ENCODE measurements around the gene TADA2B. TPM values are rescaled to one million over a fixed set of nuclear protein-coding genes. Genes with fewer than 3 reads are reported as not detected.

Gene TADA2B
- total and polyA plus RNA-seq, 7 donors = 13.8 to 22.7 (median 16.6) TPM

DNA sequence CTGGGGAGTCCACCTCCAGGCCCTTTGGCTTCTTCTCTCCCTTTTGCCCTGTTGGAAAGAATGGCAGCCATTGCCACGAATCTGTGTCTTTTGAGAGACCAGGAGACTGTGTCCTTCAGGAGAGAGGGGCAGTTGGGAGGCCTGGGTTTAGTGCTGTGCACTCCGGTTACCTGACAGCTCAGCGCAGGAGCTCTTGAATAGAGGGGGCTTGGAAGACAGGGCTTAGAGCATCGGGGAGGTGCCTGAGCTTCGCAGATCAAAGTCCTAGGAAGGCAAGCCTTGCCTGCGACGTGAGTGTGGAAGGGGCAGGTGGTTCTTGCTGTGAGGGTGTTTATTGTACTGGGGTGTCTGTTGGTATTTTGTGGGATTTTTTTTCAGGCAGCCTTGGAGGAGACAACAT, 41.9 kb upstream of the TADA2B start:
- TF ChIP-seq POLR2A (IDR thresholded peaks at IDR 0.05) (no peak), EP300 (IDR thresholded peaks at IDR 0.05) (no peak), POLR2AphosphoS5 (IDR thresholded peaks at IDR 0.05) (no peak)
- TF ChIP-seq, protein P1, sequence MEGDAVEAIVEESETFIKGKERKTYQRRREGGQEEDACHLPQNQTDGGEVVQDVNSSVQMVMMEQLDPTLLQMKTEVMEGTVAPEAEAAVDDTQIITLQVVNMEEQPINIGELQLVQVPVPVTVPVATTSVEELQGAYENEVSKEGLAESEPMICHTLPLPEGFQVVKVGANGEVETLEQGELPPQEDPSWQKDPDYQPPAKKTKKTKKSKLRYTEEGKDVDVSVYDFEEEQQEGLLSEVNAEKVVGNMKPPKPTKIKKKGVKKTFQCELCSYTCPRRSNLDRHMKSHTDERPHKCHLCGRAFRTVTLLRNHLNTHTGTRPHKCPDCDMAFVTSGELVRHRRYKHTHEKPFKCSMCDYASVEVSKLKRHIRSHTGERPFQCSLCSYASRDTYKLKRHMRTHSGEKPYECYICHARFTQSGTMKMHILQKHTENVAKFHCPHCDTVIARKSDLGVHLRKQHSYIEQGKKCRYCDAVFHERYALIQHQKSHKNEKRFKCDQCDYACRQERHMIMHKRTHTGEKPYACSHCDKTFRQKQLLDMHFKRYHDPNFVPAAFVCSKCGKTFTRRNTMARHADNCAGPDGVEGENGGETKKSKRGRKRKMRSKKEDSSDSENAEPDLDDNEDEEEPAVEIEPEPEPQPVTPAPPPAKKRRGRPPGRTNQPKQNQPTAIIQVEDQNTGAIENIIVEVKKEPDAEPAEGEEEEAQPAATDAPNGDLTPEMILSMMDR (IDR thresholded peaks at IDR 0.05) = no peak
- Histone ChIP-seq H3K4me1 (no peaks in the 10 kb centered on the region), H3K36me3 (peaks cover 23 to 96% (median 55%) of the 10 kb centered on the region in 4 donors), H3K4me3 (no peak overlapping the region), H3K9me3 (no peaks in the 10 kb centered on the region), H3K27me3 (no peaks in the 10 kb centered on the region), H3K27ac (no peak overlapping the region)
- no peak for DNase-seq
- WGBS, 2 donors = 96 to 97% methylated on average over 7 of the region's 7 CpGs
- intact Hi-C loops (cut with DNase I) = no loop called here

DNA sequence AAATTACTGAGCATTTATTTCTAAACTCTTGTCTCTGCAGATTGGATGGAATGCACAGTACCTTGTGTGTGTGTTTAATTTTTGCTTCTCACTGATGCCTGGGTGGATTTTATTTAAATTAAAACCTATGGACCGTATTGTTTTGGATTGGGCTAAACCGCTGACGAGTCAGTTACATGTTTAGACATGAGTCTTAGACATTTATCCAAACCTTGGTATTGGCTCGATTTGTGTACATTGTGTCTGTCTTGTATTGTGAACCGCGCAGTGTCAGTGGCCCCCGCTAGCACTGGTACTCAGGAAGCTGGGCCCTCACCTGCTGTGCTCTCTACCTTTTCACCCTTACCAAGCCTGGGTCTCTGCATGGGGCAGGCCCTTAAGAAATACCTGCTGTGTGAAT, 40.8 kb upstream of the TADA2B start:
- no peaks in the 10 kb centered on the region for H3K9me3 ChIP-seq
- intact Hi-C loops (cut with DNase I) = no loop called here
- 96 to 97% methylated on average over 7 of the region's 7 CpGs for WGBS, 2 donors
- H3K27me3 ChIP-seq = no peaks in the 10 kb centered on the region
- TF ChIP-seq POLR2A (IDR thresholded peaks at IDR 0.05) (no peak), EP300 (IDR thresholded peaks at IDR 0.05) (no peak), POLR2AphosphoS5 (IDR thresholded peaks at IDR 0.05) (no peak)
- TF ChIP-seq, protein P1 (IDR thresholded peaks at IDR 0.05) = no peak
- no peak overlapping the region for H3K4me3 ChIP-seq
- no peaks in the 10 kb centered on the region for H3K4me1 ChIP-seq
- no peak overlapping the region for H3K27ac ChIP-seq
- H3K36me3 ChIP-seq = peaks cover 23 to 96% (median 48%) of the 10 kb centered on the region in 4 donors
- DNase-seq = no peak

DNA sequence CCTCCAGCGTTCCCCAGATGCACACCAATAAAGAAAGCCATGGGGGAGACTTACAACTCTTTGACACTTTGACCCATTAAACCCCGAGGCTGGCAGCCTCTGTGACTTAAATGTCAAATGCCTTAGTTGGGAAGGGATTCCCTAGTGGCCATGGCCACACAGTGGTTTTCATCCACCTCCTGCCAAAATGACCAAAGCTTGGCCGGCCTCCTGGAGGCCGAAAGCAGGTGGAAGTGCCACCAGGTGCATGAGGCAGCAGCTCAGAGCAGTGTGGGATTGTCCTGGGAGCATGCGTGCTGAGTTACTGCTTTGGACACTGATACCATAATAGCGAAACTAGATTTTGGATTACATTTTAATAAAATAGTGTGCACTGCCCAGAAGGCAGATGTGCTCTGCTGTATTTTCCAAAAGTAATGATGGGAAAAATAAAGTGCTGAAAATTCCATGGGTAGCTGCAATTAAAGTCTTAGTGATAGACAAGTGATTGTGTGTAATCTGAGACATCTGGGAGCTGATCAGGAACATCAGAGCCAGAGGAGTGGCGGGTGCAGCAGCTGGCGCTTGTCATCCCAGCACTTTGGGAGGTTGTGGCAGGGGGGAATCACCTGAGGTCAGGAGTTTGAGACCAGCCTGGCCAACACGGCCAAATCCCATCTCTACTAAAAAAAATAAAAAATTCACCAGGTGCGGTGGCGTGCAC, 39.8 kb upstream of the TADA2B start:
- TF ChIP-seq EP300 (IDR thresholded peaks at IDR 0.05) (no peak), POLR2AphosphoS5 (IDR thresholded peaks at IDR 0.05) (no peak)
- peak; percentile 35 for DNase-seq
- Histone ChIP-seq H3K27me3 (no peaks in the 10 kb centered on the region), H3K4me1 (no peaks in the 10 kb centered on the region), H3K9me3 (no peaks in the 10 kb centered on the region), H3K27ac (no peak overlapping the region), H3K4me3 (no peak overlapping the region), H3K36me3 (peaks cover 23 to 96% (median 46%) of the 10 kb centered on the region in 4 donors)
- WGBS, 2 donors = 81 to 88% methylated on average over 11 of the region's 11 CpGs
- intact Hi-C loops (cut with DNase I) = no loop called here

DNA sequence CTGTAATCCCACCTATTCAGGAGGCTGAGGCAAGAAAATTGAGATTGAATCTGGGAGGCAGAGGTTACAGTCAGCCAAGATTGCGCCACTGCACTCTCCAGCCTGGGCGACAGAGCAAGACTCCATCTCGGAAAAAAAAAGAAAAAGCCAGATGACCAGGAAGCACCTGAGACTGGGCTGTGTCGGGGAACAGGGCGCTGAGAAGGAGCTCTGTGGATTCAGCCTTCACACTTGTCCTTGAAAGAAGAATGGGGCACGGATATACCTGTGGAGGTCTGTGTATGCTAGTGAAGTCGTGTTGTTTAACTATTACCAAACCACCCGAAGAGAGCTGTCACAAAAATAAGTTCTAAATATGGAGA, 39.3 kb upstream of the TADA2B start:
- WGBS, 2 donors = 88 to 90% methylated on average over 8 of the region's 8 CpGs
- Histone ChIP-seq H3K27ac (no peak overlapping the region), H3K4me1 (no peaks in the 10 kb centered on the region), H3K36me3 (peaks cover 23 to 96% (median 43%) of the 10 kb centered on the region in 4 donors), H3K27me3 (no peaks in the 10 kb centered on the region), H3K9me3 (no peaks in the 10 kb centered on the region), H3K4me3 (no peak overlapping the region)
- intact Hi-C loops (cut with DNase I) = no loop called here
- DNase-seq = peak; percentile 29
- TF ChIP-seq, protein P1 (IDR thresholded peaks at IDR 0.05) = no peak
- TF ChIP-seq POLR2A (IDR thresholded peaks at IDR 0.05) (no peak), POLR2AphosphoS5 (IDR thresholded peaks at IDR 0.05) (no peak), EP300 (IDR thresholded peaks at IDR 0.05) (no peak)

DNA sequence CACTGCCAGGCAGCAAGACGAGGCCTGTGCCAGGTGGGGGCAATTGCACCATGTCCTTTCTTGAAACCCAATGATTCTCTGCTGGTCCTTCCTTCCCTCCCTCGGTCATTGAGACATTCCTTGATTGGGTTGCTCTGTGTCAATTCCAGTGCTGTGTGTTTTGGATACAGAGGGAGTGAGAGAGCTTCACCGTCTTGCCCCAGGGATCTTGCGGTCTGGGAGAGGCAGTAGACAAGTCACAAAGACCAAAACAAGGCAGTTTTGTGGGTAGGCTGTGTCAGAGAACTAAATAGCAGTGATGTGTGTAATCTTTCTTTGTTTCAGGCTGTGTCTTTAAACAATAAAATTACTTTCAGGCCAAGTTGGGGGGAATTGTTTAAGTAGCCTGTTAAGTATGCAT, 38.8 kb upstream of the TADA2B start:
- Histone ChIP-seq H3K4me1 (peaks cover 0 to 1% (median 0%) of the 10 kb centered on the region in 4 donors), H3K36me3 (peaks cover 23 to 96% (median 38%) of the 10 kb centered on the region in 4 donors), H3K27ac (no peak overlapping the region), H3K9me3 (no peaks in the 10 kb centered on the region), H3K27me3 (no peaks in the 10 kb centered on the region), H3K4me3 (no peak overlapping the region)
- peak; percentile 28 for DNase-seq
- 92% methylated on average over 4 of the region's 4 CpGs for WGBS, 2 donors
- intact Hi-C loops (cut with DNase I) = no loop called here
- TF ChIP-seq EP300 (IDR thresholded peaks at IDR 0.05) = no peak
- TF ChIP-seq, protein P1 (IDR thresholded peaks at IDR 0.05) = no peak
- TF ChIP-seq POLR2A (IDR thresholded peaks at IDR 0.05) = no peak
- no peak for TF ChIP-seq POLR2AphosphoS5 (IDR thresholded peaks at IDR 0.05)

Data from sigmoid colon (tissue), 7 donors.